IPS DF 19.7 (cell line): ENCODE data around the gene SUFU.
"Not testable (repeated sequence)": the region's sequence is repeated elsewhere in the genome, so short reads cannot be mapped to it uniquely, and the experiment has no call there.

Experiments
- DNase-seq: peaks from one replicate; pipeline ENCODE4 v3.0.0-alpha.2; 2013; ENCODE audit warnings: low read depth, low spot score

SUFU gene

DNA sequence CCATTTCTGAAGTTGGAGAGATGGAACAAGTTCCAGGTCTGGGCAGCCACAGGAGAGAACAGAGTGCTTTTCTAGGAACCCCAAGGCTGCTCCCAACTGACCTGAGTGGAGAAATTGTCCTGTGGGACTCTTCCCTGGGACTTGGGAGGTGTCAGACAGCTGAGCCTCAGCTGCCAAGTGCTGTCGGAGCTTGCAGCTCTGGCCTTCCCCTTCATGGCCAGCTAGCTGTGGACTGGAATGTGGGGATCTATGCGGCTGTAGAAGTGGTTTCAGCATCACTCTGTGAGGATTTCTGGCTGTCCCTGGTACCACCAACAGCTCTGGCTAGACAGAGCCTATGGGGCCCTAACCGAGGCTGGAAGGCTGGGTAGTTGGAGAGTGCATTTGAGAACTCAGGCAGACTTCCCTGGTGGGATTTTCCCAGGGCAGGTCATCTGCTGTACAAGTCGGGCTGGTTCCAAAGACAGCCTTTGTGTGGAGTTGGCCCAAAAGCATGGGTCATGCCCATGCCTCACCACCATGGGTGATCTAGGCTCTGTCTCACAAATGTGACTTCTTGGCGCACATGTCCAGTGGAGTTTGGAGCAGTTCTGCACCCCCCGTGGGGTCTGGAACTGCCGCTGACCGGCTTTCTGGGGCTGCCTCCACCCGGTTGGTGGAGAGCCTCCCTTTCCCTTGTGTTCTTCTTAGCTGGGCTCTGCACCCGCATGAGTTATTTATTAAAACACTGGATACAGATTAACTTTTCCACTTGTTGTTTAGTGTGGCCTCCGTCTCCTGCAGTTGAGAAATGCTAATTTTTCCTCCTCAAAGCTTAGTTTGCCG, 10.9 kb downstream of the SUFU start:
- DNase-seq, result no peak

GRCh38 chr10:102515724-102516123, 12.0 kb downstream of the SUFU start:
- DNase-seq, result no peak

- no peak for DNase-seq
Measured at GRCh38 chr10:102517553-102517952, 13.8 kb downstream of the SUFU start.

- no peak for DNase-seq
Measured at GRCh38 chr10:102519246-102519825, 15.6 kb downstream of the SUFU start.

DNA sequence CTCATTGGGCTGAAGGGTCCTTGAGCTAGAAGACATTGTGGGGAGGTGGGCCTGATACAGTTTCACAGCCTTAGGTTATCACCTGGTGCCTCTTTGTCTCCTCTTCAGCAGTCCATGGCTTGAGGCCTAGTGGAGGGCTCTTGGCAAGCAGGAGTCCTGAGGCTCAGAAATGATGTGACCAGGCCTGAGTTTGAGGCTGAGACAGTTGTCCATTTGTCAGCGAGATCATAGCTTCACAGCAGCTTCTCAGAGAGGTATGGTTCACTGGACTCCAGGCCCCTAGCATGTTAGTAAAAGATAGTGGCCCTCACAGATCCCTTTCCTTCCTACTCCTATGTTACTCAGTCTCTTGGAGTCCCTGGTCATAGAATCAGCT, 19.1 kb downstream of the SUFU start:
- DNase-seq, result no peak

DNA sequence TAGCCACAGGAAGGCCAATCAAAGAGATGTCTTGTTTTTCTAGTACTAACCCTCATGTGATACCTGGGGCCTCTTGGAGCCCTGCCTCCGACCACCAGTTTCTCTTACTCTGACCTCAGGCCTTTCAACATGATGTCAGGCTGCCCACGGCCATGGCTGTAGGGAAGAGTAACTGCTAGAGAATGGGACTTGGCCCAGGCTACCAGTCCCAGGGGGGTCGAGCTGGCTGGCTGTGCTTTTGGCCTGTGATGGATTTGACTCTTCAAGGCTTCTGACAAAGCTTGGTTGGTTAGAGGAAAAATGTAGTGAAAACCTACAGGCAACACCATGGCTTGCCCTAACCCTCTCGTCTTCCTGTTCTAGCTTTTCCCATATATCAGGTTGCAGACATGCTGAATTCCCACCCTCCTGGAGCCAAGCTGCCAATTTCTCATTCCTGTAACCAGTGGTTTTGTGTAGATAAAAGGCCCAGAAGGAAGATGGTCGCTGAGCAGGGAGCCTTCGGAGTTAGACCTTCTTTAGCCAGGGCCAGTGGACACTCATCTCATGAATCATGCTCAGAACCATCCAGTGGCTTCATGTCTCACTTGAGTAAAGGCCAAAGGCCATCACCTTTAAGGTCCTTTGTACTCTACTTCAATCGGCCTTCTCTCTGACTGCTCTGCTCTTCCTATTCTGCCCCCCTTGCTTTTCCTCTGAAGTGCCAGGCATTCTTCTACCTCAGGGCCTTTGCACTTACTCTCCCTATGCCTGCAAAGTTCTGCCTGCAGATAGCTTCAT, 19.7 kb downstream of the SUFU start:
- no peak for DNase-seq

DNA sequence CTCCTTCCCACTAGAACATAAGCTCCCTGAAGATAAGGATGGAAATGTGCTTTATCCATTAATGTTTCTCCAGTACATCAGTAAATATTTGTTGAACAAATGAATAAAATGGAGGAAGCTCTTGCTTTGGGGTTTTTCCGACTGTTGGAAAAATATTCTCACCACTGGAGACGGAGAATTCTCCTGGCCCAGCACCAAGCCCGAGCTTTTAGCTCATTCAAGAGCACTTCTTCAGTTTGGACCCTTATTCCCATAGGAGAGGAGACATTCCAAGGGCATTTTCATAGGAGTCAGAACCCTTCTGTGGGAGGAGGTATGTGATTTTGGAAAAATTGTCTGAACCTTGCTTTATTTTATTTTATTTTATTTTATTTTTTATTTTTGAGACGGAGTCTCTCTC, 21.0 kb downstream of the SUFU start:
- DNase-seq, result no peak

GRCh38 chr10:102527546-102527945, 23.8 kb downstream of the SUFU start:
- no peak for DNase-seq

DNA sequence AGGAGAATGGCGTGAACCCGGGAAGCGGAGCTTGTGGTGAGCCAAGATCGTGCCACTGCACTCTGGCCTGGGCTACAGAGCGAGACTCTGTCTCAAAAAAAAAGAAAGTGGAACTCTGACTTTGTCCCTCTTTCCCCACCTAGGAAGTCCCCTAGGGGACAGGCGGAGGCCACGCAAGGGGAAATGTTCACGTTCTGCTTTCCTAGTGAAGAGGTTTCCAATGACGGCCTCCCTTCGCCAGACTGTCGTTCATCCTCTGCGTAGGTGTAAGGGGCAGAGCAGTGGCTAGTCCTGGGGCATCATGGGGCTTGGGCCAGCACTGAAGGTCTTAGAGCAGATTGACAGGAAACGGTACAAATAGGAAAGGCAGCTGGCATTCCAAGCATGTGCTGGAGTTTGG, 30.6 kb downstream of the SUFU start:
- no peak for DNase-seq

DNA sequence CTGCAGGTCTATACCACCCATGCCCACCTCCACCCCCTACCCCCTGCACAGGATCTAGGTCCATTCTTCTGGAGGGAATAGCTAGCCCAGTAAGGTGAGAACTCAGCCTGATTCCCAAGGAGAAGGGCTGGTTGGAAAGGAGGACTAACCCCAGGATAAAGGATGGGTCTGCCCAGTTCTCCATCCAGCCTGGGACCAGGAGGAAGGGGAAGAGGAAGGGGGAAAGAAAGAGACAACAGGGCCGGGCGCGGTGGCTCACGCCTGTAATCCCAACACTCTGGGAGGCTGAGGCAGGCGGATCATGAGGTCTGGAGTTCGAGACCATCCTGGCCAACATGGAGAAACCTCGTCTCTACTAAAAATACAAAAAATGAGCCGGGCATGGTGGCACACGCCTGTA, 31.2 kb downstream of the SUFU start:
- not testable (repeated sequence) for DNase-seq

DNA sequence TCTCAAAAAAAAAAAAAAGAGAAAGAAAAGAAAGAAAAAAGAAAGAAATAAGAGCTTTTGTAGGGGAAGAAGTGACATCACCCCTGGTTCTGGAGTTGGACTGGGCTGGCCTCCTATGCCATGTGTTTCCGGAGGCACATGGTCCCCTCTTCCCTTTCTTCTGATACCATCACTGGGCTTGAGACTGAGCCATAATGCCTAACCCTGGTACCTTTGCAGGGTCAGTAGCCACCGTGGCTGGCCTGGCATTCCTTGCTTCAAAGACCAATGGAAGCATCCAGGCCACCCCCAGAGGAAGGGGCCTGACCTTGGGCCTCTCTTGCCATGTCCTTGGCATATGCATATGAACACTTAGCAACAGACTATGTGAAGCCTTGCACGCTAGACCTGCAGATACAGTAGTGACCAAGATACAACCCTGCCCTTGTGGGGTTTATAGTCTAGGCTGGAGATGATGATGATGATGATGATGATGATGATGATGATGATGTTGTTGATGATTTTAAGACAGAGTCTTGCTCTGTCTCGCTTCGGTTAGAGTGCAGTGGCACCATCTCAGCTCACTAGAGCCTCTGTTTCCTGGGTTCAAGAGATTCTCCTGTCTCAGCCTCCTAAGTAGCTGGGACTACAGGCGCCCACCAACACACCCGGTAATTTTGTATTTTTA, 31.8 kb downstream of the SUFU start:
- no peak for DNase-seq

DNA sequence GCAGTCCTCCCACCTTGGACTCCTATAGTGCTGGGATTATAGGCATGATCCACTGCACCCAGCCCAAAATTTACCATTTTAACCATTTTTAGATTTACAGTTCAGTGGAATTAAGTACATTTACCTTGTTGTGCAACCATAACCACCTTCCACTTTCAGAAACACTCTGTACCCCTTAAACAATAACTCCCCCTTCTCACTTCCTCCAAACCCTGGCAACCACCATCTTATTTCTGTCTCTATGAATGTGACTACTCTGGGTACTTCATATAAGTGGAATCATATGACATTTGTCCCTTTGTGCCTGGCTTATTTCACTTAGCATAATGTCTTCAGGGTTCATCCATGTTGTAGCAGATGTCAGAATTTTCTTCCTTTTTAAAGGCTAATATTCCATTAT, 33.6 kb downstream of the SUFU start:
- no peak for DNase-seq

- DNase-seq, result no peak
Measured at GRCh38 chr10:102537948-102538347, 34.2 kb downstream of the SUFU start.

- no peak for DNase-seq
Measured at GRCh38 chr10:102538811-102539210, 35.0 kb downstream of the SUFU start.

DNA sequence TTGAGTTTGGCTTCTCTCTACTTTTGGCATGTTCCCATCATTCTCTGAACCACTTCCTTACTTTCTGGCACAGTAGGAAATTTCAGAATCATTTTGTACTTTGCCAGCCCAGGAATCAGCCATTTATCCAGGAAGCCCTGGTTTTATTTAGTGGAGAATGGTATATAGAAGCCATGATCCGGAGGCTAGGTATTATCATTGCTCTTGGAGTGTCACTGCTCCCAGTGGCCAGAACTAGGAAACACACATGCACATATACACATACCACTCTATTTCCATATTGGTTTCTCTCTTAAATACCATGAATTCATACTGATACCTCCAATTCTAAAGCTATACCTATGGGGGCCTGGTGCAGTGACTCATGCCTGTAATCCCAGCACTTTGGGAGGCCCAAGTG, 36.3 kb downstream of the SUFU start:
- DNase-seq, result no peak

- DNase-seq, result no peak
Measured at GRCh38 chr10:102542800-102543418, 39.1 kb downstream of the SUFU start.

DNA sequence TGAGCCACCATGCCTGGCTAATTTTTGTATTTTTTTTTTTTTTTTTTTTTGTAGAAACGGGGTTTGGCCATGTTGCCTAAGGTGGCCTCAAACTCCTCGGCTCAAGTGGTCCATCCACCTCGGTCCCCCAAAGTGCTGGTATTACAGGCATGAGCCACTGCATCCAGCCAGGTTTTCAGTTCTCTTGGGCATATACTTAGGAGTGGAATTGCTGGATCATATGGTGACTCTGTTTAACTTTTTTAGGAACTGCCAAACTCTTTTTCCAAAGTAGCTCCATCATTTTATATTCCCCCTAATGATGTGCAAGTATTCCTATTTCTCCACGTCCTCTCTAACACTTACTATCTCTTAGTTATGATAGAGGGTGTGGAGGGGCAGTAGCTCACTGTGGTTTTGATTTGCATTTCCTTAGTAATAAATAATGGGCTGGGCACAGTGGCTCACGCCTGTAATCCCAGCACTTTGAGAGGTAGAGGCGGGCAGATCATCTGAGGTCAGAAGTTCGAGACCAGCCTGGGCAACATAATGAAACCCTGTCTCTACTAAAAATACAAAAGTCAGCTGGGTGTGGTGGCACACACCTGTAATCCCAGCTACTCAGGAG, 41.6 kb downstream of the SUFU start:
- no peak for DNase-seq

- no peak for DNase-seq
Measured at GRCh38 chr10:102545997-102546396, 42.2 kb downstream of the SUFU start.

GRCh38 chr10:102546606-102547320, 43.0 kb downstream of the SUFU start:
- DNase-seq, result no peak

DNA sequence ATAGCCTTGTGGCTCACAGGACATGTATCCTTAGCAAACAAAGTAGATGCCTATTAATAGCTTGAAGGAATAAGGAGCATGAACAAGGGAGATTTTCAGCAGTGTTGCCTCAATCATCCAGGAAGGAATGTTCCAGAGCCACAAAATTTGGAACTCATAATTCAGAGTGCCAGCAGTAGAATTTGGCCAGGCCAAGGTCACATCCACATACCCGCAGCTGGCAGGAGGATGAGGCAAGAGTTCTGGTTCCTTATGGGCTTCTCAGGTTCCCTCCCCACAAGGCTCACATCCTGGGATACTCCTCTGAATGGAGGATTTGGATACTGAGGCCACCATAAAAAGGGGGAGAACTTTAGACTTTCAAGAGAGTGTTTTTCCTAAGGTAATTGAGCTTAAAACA, 45.8 kb downstream of the SUFU start:
- no peak for DNase-seq
